Endothelial cell of umbilical vein (primary cell): ENCODE results near the gene HUWE1. TPM values are rescaled to one million over a fixed set of nuclear protein-coding genes. Genes with fewer than 3 reads are reported as not detected.

ENCODE experiments used
- BruUV-seq: library from RNA; stranded (reverse); fragments of 400-500 nt; replicated peaks from 2 replicates; lab custom pipeline; 2021; lab: Mats Ljungman, UMichigan
- CTCF ChIA-PET: fragments of 300-600, 350-600 bp; sonication (Branson Sonifier 250); formaldehyde crosslinking; loops from one replicate; lab custom pipeline; 2021; ENCODE audit warnings: antibody characterized with exemption, inconsistent platforms; lab: Charles Lee
- POLR2A ChIA-PET: fragments of 300-600, 350-600 bp; sonication (Branson Sonifier 250); formaldehyde crosslinking; loops from one replicate; lab custom pipeline; 2021; ENCODE audit warnings: antibody characterized with exemption, inconsistent platforms; lab: Charles Lee
- DNase-seq: peaks from one replicate; pipeline ENCODE4 v3.0.0-alpha.2; 2011; ENCODE audit warnings: low read depth, low spot score
- FAIRE-seq: peaks from 2 replicates; lab custom pipeline; 2011; peaks lifted over from hg19 to GRCh38; lab: Jason Lieb, UNC
- H2AFZ ChIP-seq: 2 replicates; pipeline ENCODE4 v1.6.0; 2012; ENCODE audit warnings: low read depth, low read length, control low read depth, inconsistent platforms
- H3K27ac ChIP-seq: 2 replicates; pipeline ENCODE4 v1.5.1; 2011; ENCODE audit warnings: low read depth, mild to moderate bottlenecking, control low read depth, low read length, moderate library complexity; ENCODE audit not compliant: insufficient read depth
- H3K27me3 ChIP-seq, 2 experiments: 2 replicates each; pipeline versions ENCODE4 v1.6.0 to v1.6.1; 2011; ENCODE audit warnings: low read length in 2 of 2, mixed read lengths in 1 of 2; ENCODE audit not compliant: control insufficient read depth in 2 of 2, insufficient read depth in 2 of 2
- H3K36me3 ChIP-seq, 2 experiments: 2 replicates in 1 of 2; 3 replicates in 1 of 2; pipeline ENCODE4 v1.5.1; 2011; ENCODE audit warnings: low read length in 2 of 2, mild to moderate bottlenecking in 1 of 2, moderate library complexity in 1 of 2; ENCODE audit not compliant: control insufficient read depth in 2 of 2, insufficient read depth in 2 of 2; ENCODE audit errors: extremely low read depth in 1 of 2
- H3K4me1 ChIP-seq: 3 replicates; pipeline ENCODE4 v1.5.1; 2011; ENCODE audit warnings: mild to moderate bottlenecking, low read length; ENCODE audit not compliant: control insufficient read depth, insufficient read depth; ENCODE audit errors: extremely low read depth
- H3K4me2 ChIP-seq: 2 replicates; pipeline ENCODE4 v1.6.1; 2011; ENCODE audit warnings: low read length, control low read depth, mixed read lengths; ENCODE audit not compliant: insufficient read depth
- H3K4me3 ChIP-seq, 3 experiments: fragments of 200-600 bp in 1 of 3; sonication (generic), shearing (Covaris generic) in 1 of 3; replicated peaks in 1 of 3; 2 replicates each; pipeline ENCODE4 v1.5.1; 2011 to 2016; ENCODE audit warnings: control low read depth in 3 of 3, low read length in 3 of 3, mild to moderate bottlenecking in 2 of 3, inconsistent platforms in 1 of 3, low read depth in 1 of 3, moderate library complexity in 1 of 3; ENCODE audit not compliant: insufficient read depth in 1 of 3
- H3K79me2 ChIP-seq: 2 replicates; pipeline ENCODE4 v1.6.0; 2012; ENCODE audit warnings: low read length, inconsistent platforms; ENCODE audit not compliant: control insufficient read depth, insufficient read depth
- H3K9ac ChIP-seq: replicated peaks from 2 replicates; pipeline ENCODE3; 2011; ENCODE audit warnings: low read length, control low read depth; ENCODE audit not compliant: insufficient read depth; ENCODE audit errors: extremely low read depth
- H3K9me1 ChIP-seq: replicated peaks from 3 replicates; pipeline ENCODE4 v1.6.0; 2011; ENCODE audit warnings: mild to moderate bottlenecking, low read length; ENCODE audit not compliant: control insufficient read depth, insufficient read depth; ENCODE audit errors: extremely low read depth
- H3K9me3 ChIP-seq: replicated peaks from 2 replicates; pipeline ENCODE4 v1.5.1; 2012; ENCODE audit warnings: low read length, inconsistent platforms; ENCODE audit not compliant: control insufficient read depth, insufficient read depth
- H4K20me1 ChIP-seq: replicated peaks from 2 replicates; pipeline ENCODE3; 2011; ENCODE audit warnings: mild to moderate bottlenecking, low read length; ENCODE audit not compliant: control insufficient read depth, insufficient read depth; ENCODE audit errors: extremely low read depth
- EZH2 ChIP-seq: IDR thresholded peaks from 2 replicates; pipeline ENCODE4 v1.6.1; 2012; ENCODE audit warnings: borderline replicate concordance, low read depth, mild to moderate bottlenecking, moderate library complexity, low read length, inconsistent platforms; ENCODE audit not compliant: severe bottlenecking
- FOS ChIP-seq: IDR thresholded peaks from 2 replicates; pipeline ENCODE4 v1.6.1; 2011; ENCODE audit warnings: mild to moderate bottlenecking, low read length, moderate library complexity, borderline replicate concordance; ENCODE audit not compliant: insufficient read depth
- GATA2 ChIP-seq: IDR thresholded peaks from 2 replicates; pipeline ENCODE4 v1.7.0; 2011; ENCODE audit warnings: low read depth, mild to moderate bottlenecking, moderate library complexity, mixed read lengths, low read length; ENCODE audit not compliant: insufficient read length, insufficient read depth
- JUN ChIP-seq: IDR thresholded peaks from 2 replicates; pipeline ENCODE4 v1.6.1; 2011; ENCODE audit warnings: borderline replicate concordance, low read depth; ENCODE audit not compliant: insufficient read length, insufficient read depth
- MYC ChIP-seq: IDR thresholded peaks from one replicate; pipeline ENCODE4 v1.6.1; 2011; ENCODE audit warnings: mild to moderate bottlenecking, low read depth, low read length
- POLR2A ChIP-seq: IDR thresholded peaks from 2 replicates; pipeline ENCODE4 v1.6.1; 2012; ENCODE audit warnings: low read depth, mild to moderate bottlenecking, control low read depth, low read length
- POLR2AphosphoS5 ChIP-seq: IDR thresholded peaks from 2 replicates; pipeline ENCODE4 v1.6.1; 2012; ENCODE audit warnings: low read depth, mild to moderate bottlenecking, control low read depth, low read length, moderate library complexity; ENCODE audit not compliant: insufficient read depth
- dilution Hi-C: fragments of 300-500 bp; cut with MboI; formaldehyde crosslinking; loops from one replicate; pipeline ENCODE4 v1.15.0; 2019; ENCODE audit warnings: low sequenced_read_pairs; ENCODE audit not compliant: extremely low pct_ligation_motif_present
- intact Hi-C: fragments of 100-400 bp; cut with micrococcal nuclease; formaldehyde crosslinking; loops from one replicate; pipeline ENCODE4 v1.10.0; 2022
- polyA plus RNA-seq, 4 experiments: library from polyadenylated mRNA; depleted of rRNA in 3 of 4; stranded (reverse) in 3 of 4; unstranded in 1 of 4; fragments of >200 nt; gene quantifications; 2 replicates each; pipeline versions ENCODE4 v1.2.1 to v1.2.3, GENCODE V29; 2011 to 2012; ENCODE audit warnings: missing spikeins in 1 of 4
- total RNA-seq: library from RNA; stranded (reverse); gene quantifications from 2 replicates; pipeline ENCODE4 v1.2.3, GENCODE V29; 2021
- TF ChIP-seq, protein P1 (sequence below): IDR thresholded peaks from 2 replicates; pipeline ENCODE4 v1.6.1; 2011; ENCODE audit not compliant: insufficient read depth, insufficient read length
- TF ChIP-seq, protein P2 (sequence below), 2 donors: IDR thresholded peaks; 1 replicate in 1 of 2; 2 replicates in 1 of 2; pipeline ENCODE4 v1.5.1; 2011; ENCODE audit warnings: low read length in 2 of 2, mild to moderate bottlenecking in 2 of 2, moderate library complexity in 2 of 2, control low read depth in 1 of 2, inconsistent platforms in 1 of 2, low read depth in 1 of 2; ENCODE audit not compliant: insufficient read depth in 1 of 2; ENCODE audit errors: extremely low read depth in 1 of 2

Gene HUWE1
- total and polyA plus RNA-seq, 2 donors (not counting 3 experiments of a cell fraction or from before 2014, with no cell fraction given) = 66.6 to 210 TPM

DNA sequence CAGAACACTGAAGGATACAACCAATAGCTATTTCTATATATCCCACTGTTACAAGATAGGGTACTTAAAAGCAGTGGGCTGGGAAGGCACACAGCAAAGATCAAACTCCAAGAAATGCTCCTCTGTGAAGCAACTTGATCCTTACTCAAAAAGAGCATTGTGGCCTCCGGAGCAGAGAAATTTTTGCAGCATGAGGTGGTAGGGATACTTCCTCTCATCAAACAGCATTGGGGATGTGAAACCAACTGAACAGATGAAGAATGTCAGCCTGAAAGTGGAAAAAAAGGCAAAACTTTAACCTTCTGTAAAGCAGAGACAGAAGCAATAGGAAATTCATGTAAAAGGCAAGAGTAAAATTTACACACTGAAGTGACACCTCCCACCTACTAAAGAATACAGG is 92.2 kb downstream of the HUWE1 start:
- TF ChIP-seq POLR2A (no peak), GATA2 (no peak), MYC (no peak), EZH2 (no peak), POLR2AphosphoS5 (no peak), JUN (no peak), FOS (no peak)
- TF ChIP-seq, protein P1, sequence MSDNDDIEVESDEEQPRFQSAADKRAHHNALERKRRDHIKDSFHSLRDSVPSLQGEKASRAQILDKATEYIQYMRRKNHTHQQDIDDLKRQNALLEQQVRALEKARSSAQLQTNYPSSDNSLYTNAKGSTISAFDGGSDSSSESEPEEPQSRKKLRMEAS = no peak
- TF ChIP-seq, protein P2, sequence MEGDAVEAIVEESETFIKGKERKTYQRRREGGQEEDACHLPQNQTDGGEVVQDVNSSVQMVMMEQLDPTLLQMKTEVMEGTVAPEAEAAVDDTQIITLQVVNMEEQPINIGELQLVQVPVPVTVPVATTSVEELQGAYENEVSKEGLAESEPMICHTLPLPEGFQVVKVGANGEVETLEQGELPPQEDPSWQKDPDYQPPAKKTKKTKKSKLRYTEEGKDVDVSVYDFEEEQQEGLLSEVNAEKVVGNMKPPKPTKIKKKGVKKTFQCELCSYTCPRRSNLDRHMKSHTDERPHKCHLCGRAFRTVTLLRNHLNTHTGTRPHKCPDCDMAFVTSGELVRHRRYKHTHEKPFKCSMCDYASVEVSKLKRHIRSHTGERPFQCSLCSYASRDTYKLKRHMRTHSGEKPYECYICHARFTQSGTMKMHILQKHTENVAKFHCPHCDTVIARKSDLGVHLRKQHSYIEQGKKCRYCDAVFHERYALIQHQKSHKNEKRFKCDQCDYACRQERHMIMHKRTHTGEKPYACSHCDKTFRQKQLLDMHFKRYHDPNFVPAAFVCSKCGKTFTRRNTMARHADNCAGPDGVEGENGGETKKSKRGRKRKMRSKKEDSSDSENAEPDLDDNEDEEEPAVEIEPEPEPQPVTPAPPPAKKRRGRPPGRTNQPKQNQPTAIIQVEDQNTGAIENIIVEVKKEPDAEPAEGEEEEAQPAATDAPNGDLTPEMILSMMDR (IDR thresholded peaks at IDR 0.05; ENCODE audit: extremely low read depth in 1 of 2, insufficient read depth in 1 of 2, low read depth in 1 of 2, low read length in 2 of 2) = no peak
- peak; percentile 68 for FAIRE-seq
- H3K4me1 ChIP-seq = peaks cover 36% of the 10 kb centered on the region
- H3K4me2 ChIP-seq = no peak overlapping the region
- dilution Hi-C loops = no loop called here
- ChIA-PET POLR2A (no interaction called here), CTCF (no interaction called here)
- H3K9ac ChIP-seq = no peak overlapping the region
- no peaks in the 10 kb centered on the region for H3K9me1 ChIP-seq
- H4K20me1 ChIP-seq = no peaks in the 10 kb centered on the region
- peaks cover 8% of the 10 kb centered on the region for H3K79me2 ChIP-seq
- H3K27ac ChIP-seq = no peak overlapping the region
- no peak for DNase-seq
- no peak overlapping the region for H3K4me3 ChIP-seq
- peaks cover 9 to 37% of the 10 kb centered on the region in 2 experiments for H3K36me3 ChIP-seq
- intact Hi-C loops = no loop called here
- H3K9me3 ChIP-seq = no peaks in the 10 kb centered on the region
- no peaks in the 10 kb centered on the region for H3K27me3 ChIP-seq
- no TSS peak for BruUV-seq
- H2AFZ ChIP-seq = no peak overlapping the region
